Muscle layer of colon (tissue), 2 donors: ENCODE data around the gene FERMT2.

Experiments used
- H3K27ac ChIP-seq: one replicate; pipeline ENCODE4 v1.7.0; 2013; ENCODE audit warnings: low read depth, mild to moderate bottlenecking, low read length, moderate library complexity
- H3K27me3 ChIP-seq, 2 donors: one replicate each; pipeline ENCODE4 v1.7.0; 2013; ENCODE audit warnings: low read length in 2 of 2, mild to moderate bottlenecking in 2 of 2; ENCODE audit not compliant: insufficient read depth in 2 of 2, control insufficient read depth in 1 of 2
- H3K36me3 ChIP-seq: one replicate; pipeline ENCODE4 v1.7.0; 2013; ENCODE audit warnings: mild to moderate bottlenecking, low read length; ENCODE audit not compliant: insufficient read depth
- H3K4me1 ChIP-seq: one replicate; pipeline ENCODE4 v1.7.0; 2013; ENCODE audit warnings: mild to moderate bottlenecking, low read length; ENCODE audit not compliant: insufficient read depth
- H3K4me3 ChIP-seq, 2 donors: one replicate each; pipeline ENCODE4 v1.7.0; 2013; ENCODE audit warnings: low read length in 2 of 2, low read depth in 1 of 2, mild to moderate bottlenecking in 1 of 2, moderate library complexity in 1 of 2
- H3K9ac ChIP-seq: one replicate; pipeline ENCODE4 v1.7.0; 2013; ENCODE audit warnings: low read length
- H3K9me3 ChIP-seq: one replicate; pipeline ENCODE4 v1.7.0; 2013; ENCODE audit warnings: mild to moderate bottlenecking, low read length
- donor health status: abdominal sarcoma.
- donor health status: Adenocarcinoma of cecum.

The FERMT2 gene

GRCh38 chr14:52917735-52918134 is 33.1 kb downstream of the FERMT2 start:
- peaks cover 5% of the 10 kb centered on the region for H3K36me3 ChIP-seq

DNA sequence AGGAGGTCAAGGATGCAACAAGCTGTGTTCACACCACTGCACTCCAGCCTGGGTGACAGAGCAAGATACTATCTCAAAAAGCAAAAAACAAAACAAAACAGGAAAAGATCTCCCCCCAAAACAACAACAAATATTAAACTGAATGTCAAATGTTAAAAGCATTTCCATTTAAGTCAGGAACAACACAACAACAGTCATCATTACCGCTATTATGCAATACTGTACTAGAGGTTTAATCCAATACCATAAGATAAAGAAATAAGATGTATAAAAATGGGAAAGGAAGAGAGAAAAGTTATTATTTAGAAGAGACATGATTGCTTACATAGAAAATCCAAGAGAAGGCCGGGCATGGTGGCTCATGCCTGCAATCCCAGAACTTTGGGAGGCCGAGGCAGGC is 36.6 kb downstream of the FERMT2 start:
- H3K4me1 ChIP-seq = peaks cover 40% of the 10 kb centered on the region

More at GRCh38 chr14:52917735-52918134, 33.1 kb downstream of the FERMT2 start:
- no peaks in the 10 kb centered on the region for H3K27me3 ChIP-seq
- H3K4me1 ChIP-seq = peaks cover 62% of the 10 kb centered on the region
- no peak overlapping the region for H3K27ac ChIP-seq
- no peak overlapping the region for H3K9ac ChIP-seq
- no peaks in the 10 kb centered on the region for H3K9me3 ChIP-seq
- no peak overlapping the region for H3K4me3 ChIP-seq

DNA sequence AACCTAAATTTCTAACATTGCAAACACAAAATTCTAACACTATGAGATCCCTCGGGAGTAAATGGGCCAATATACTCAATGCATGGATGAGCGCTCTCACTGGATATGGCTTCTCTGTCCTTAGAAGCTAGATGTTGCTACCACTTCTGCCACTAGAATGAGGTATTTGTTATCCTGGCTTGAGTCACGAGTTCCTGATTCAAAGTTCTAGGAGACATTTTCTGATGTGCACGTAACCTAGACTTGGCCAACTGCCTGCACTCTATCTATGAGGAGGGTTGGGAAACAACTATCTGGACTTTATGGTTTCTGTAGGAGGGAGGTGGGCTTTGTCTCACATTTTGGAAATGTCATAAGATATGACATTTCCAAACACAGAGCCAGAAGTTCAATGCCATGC is 37.6 kb downstream of the FERMT2 start:
- Histone ChIP-seq H3K4me3 (no peak overlapping the region), H3K4me1 (peaks cover 39% of the 10 kb centered on the region), H3K36me3 (peaks cover 14% of the 10 kb centered on the region), H3K27ac (no peak overlapping the region), H3K27me3 (no peaks in the 10 kb centered on the region), H3K9me3 (no peaks in the 10 kb centered on the region), H3K9ac (no peak overlapping the region)

More for the DNA sequence above, 36.6 kb downstream of the FERMT2 start:
- no peak overlapping the region for H3K27ac ChIP-seq
- peaks cover 6% of the 10 kb centered on the region for H3K36me3 ChIP-seq
- H3K9ac ChIP-seq = no peak overlapping the region
- no peak overlapping the region for H3K4me3 ChIP-seq
- H3K27me3 ChIP-seq = no peaks in the 10 kb centered on the region
- no peaks in the 10 kb centered on the region for H3K9me3 ChIP-seq

DNA sequence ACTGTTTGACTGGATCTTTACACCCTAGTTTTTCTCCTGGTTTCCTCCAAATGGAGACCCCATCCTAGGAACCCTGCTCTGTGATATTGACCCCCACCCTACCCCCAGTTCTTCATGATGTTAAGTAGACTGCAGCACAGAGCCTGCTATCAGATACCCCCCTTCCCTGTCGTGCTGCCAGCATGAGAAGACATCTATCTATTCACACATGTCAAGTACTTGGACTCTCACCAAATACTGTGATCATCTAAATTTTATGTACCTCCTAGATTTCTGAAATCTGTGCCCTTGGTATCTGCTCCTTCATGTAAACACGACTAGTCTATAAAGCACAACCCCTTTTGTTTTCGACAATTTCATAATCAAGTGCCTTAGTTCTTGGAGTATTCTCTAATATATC is 38.9 kb downstream of the FERMT2 start:
- Histone ChIP-seq H3K9ac (no peak overlapping the region), H3K4me3 (no peak overlapping the region), H3K27ac (no peak overlapping the region), H3K4me1 (peaks cover 42% of the 10 kb centered on the region), H3K9me3 (no peaks in the 10 kb centered on the region), H3K27me3 (no peaks in the 10 kb centered on the region), H3K36me3 (peaks cover 14% of the 10 kb centered on the region)

DNA sequence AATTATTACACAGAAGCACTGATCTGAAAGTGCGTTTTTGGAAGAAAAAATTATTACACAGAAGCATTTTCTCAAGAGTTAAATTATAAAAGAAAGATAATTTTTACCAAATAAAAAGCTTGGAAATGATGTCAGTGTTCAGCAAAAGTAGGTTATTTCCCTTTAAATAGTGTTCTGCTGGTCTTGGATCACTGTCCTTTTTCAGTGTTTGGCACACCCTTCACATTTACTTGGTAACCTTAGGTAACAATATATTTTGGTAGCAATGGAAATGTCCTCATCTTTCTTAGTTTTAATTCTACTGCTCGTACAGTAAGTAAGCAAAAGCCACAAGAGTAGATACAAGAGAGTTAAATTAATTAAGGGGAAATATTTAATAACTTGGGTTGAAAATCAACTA is 40.3 kb downstream of the FERMT2 start:
- Histone ChIP-seq H3K9me3 (no peaks in the 10 kb centered on the region), H3K36me3 (peaks cover 14% of the 10 kb centered on the region), H3K27me3 (no peaks in the 10 kb centered on the region), H3K4me3 (no peak overlapping the region), H3K4me1 (peaks cover 52% of the 10 kb centered on the region), H3K27ac (no peak overlapping the region), H3K9ac (no peak overlapping the region)

DNA sequence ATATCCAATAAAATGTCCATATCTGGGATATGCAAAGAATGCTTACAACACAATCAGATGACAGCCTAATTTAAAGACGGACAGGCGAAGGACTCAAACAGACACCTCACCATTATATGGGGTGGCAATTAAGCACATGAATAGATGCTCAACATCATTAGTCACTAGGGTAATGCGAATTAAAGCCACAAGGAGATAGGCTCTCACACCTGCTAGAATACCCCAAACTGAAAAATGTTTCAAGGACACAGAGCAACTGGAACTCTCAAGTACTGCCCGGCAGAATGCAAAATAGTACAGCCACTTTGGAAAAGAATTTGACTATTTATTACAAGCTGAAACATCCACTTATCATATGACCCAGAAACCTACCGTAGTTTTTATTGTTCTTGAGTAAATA is 42.9 kb downstream of the FERMT2 start:
- H3K9ac ChIP-seq = no peak overlapping the region
- no peaks in the 10 kb centered on the region for H3K27me3 ChIP-seq
- H3K4me1 ChIP-seq = peaks cover 50% of the 10 kb centered on the region
- H3K9me3 ChIP-seq = no peaks in the 10 kb centered on the region
- H3K27ac ChIP-seq = no peak overlapping the region
- H3K4me3 ChIP-seq = no peak overlapping the region
- H3K36me3 ChIP-seq = peaks cover 9% of the 10 kb centered on the region

- Histone ChIP-seq H3K27ac (peak overlapping the region; percentile 16), H3K36me3 (peaks cover 16% of the 10 kb centered on the region), H3K27me3 (no peaks in the 10 kb centered on the region), H3K9me3 (no peaks in the 10 kb centered on the region), H3K4me3 (no peak overlapping the region), H3K9ac (no peak overlapping the region), H3K4me1 (peaks cover 45% of the 10 kb centered on the region)
These were observed 44.7 kb downstream of the FERMT2 start for GRCh38 chr14:52906141-52906601.

GRCh38 chr14:52902971-52903619 is 47.8 kb downstream of the FERMT2 start:
- H3K27me3 ChIP-seq = no peaks in the 10 kb centered on the region
- H3K36me3 ChIP-seq = peaks cover 7% of the 10 kb centered on the region
- H3K4me3 ChIP-seq = no peak overlapping the region
- no peak overlapping the region for H3K27ac ChIP-seq
- H3K4me1 ChIP-seq = peaks cover 42% of the 10 kb centered on the region
- H3K9me3 ChIP-seq = no peaks in the 10 kb centered on the region
- H3K9ac ChIP-seq = no peak overlapping the region

GRCh38 chr14:52901357-52901980 is 49.4 kb downstream of the FERMT2 start:
- Histone ChIP-seq H3K27me3 (no peaks in the 10 kb centered on the region), H3K36me3 (peaks cover 7% of the 10 kb centered on the region), H3K4me1 (peaks cover 33% of the 10 kb centered on the region), H3K4me3 (no peak overlapping the region), H3K9me3 (no peaks in the 10 kb centered on the region), H3K9ac (no peak overlapping the region), H3K27ac (no peak overlapping the region)

- no peak overlapping the region for H3K4me3 ChIP-seq
- peaks cover 7% of the 10 kb centered on the region for H3K36me3 ChIP-seq
- H3K9ac ChIP-seq = no peak overlapping the region
- H3K4me1 ChIP-seq = peaks cover 33% of the 10 kb centered on the region
- no peaks in the 10 kb centered on the region for H3K27me3 ChIP-seq
- H3K27ac ChIP-seq = no peak overlapping the region
- no peaks in the 10 kb centered on the region for H3K9me3 ChIP-seq
These were observed 50.1 kb downstream of the FERMT2 start for GRCh38 chr14:52900731-52901130.

DNA sequence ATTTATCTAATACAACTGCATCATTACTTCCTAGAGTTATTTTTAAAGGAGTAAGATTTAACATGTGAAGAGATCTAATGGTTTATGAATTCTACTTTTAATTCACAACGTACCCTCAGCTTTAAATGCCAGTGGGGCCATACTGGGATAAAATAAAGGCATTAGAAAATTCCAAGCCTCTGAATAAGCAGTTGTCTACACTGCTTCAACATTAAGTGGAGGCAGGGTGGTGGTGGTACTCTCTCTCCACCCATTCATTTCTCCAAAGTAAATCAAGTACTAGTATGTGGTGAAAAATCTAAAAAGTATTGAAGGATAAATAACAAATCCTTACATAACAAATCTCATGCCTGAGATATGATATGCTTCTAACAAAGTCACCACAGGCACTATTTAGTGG is 52.4 kb downstream of the FERMT2 start:
- Histone ChIP-seq H3K9ac (no peak overlapping the region), H3K4me1 (peaks cover 38% of the 10 kb centered on the region), H3K9me3 (no peaks in the 10 kb centered on the region), H3K36me3 (peaks cover 7% of the 10 kb centered on the region), H3K4me3 (no peak overlapping the region), H3K27me3 (no peaks in the 10 kb centered on the region), H3K27ac (no peak overlapping the region)

DNA sequence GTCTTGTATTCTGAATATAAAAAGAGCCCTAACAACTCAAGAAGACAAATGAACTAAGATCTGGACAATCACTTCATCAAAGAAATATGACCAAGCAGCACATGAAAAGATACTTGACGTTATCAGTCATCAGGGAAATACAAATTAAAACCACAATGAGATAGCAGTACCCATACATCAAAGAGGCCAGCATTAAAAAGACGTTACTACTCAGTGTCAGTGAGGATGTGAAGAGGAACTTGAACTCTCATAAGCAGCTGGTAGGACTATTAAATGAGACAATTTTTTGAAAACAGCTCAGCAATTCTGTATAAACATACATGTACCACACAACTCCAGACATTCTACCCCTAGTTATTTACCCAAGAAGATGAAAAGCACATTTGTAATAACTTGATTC is 55.9 kb downstream of the FERMT2 start:
- Histone ChIP-seq H3K9ac (no peak overlapping the region), H3K27ac (no peak overlapping the region), H3K9me3 (no peaks in the 10 kb centered on the region), H3K36me3 (peaks cover 16% of the 10 kb centered on the region), H3K27me3 (no peaks in the 10 kb centered on the region), H3K4me3 (no peak overlapping the region), H3K4me1 (peaks cover 26% of the 10 kb centered on the region)
